Prostate gland (tissue), 2 donors: Measurements from ENCODE around the gene PHOX2A. TPM values are rescaled to one million over a fixed set of nuclear protein-coding genes. Genes with fewer than 3 reads are reported as not detected.
"Not testable (repeated sequence)": the region's sequence is repeated elsewhere in the genome, so short reads cannot be mapped to it uniquely, and the experiment has no call there.

Experiments
- DNase-seq: peaks from one replicate; pipeline ENCODE4 v3.0.0-alpha.2; 2019; ENCODE audit warnings: low spot score
- H3K27ac ChIP-seq, 2 donors: fragments of 200-600 bp; sonication (generic); 2 replicates each; pipeline ENCODE4 v1.5.1; 2017 to 2019
- H3K27me3 ChIP-seq: fragments of 200-600 bp; sonication (generic); replicated peaks from 2 replicates; pipeline ENCODE4 v1.5.1; 2019; ENCODE audit not compliant: insufficient read depth
- H3K36me3 ChIP-seq, 2 donors: fragments of 200-600 bp; sonication (generic); 1 replicate in 1 of 2; 2 replicates in 1 of 2; pipeline versions ENCODE4 v1.5.1 to v1.8.1; 2017 to 2019
- H3K4me1 ChIP-seq: fragments of 200-600 bp; sonication (generic); replicated peaks from 2 replicates; pipeline ENCODE4 v1.5.1; 2019
- H3K4me3 ChIP-seq, 2 donors: fragments of 200-600 bp; sonication (generic); 2 replicates each; pipeline ENCODE4 v1.5.1; 2017 to 2019
- H3K9me3 ChIP-seq: fragments of 200-600 bp; sonication (generic); 2 replicates; pipeline ENCODE4 v1.5.1; 2017
- POLR2A ChIP-seq: fragments of 450-650 bp; IDR thresholded peaks from one replicate; pipeline ENCODE4 v1.6.1; 2016; ENCODE audit warnings: antibody characterized with exemption, mild to moderate bottlenecking
- POLR2AphosphoS5 ChIP-seq: sonication (generic); formaldehyde crosslinking; IDR thresholded peaks from one replicate; pipeline ENCODE4 v1.6.1; 2017; ENCODE audit warnings: antibody characterized with exemption
- WGBS: methylation state at CpG from one replicate; pipeline ENCODE4 v1.1.5; 2018; 5-methylcytosine and 5-hydroxymethylcytosine counted together
- intact Hi-C: fragments of 100-400 bp; cut with DNase I; formaldehyde crosslinking; loops from one replicate; pipeline ENCODE4 v1.14.2; 2022
- total RNA-seq, 2 donors: library from RNA; depleted of rRNA; stranded (reverse); fragments of >200 nt; gene quantifications; one replicate each; pipeline ENCODE4 v1.1.0, GENCODE V29; 2016
- TF ChIP-seq, protein P1 (sequence below), 4 experiments: fragments of 200-600 bp in 2 of 4; fragments of 450-650 bp in 2 of 4; sonication (generic) in 2 of 4; IDR thresholded peaks; 1 replicate in 3 of 4; 2 replicates in 1 of 4; pipeline ENCODE4 v1.5.1; 2016 to 2019; ENCODE audit warnings: antibody characterized with exemption in 4 of 4, mild to moderate bottlenecking in 2 of 4, moderate library complexity in 2 of 4

Gene PHOX2A
- total RNA-seq, 2 donors from 2014 or later, result 0.40 TPM; not detected in 1

DNA sequence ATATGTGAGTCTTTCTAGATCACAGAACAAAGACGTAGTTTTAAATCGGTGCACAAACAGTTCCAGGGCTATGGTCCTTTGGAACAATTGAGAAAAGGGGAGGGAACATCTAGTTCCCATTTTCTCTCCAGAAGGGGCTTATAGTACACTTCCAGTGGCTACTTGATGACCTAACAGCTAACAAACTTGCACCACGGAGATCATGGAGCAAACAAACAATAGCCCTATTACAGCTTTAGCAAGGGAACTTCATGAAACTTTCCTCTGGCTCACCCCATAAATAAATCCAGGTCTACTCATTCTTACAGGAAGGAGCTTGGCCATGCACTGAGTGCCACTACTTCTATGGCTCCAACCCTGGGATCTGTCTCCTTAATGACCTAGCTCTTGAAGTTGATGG, 35.7 kb downstream of the PHOX2A start:
- Histone ChIP-seq H3K9me3 (no peaks in the 10 kb centered on the region), H3K27me3 (no peaks in the 10 kb centered on the region), H3K27ac (no peak overlapping the region), H3K36me3 (no peaks in the 10 kb centered on the region), H3K4me3 (no peak overlapping the region), H3K4me1 (no peaks in the 10 kb centered on the region)
- WGBS, result 51% methylated on average over 3 of the region's 3 CpGs
- no peak for TF ChIP-seq POLR2A
- TF ChIP-seq POLR2AphosphoS5, result peak; percentile 33
- intact Hi-C loops, result no loop called here
- no peak for DNase-seq

- WGBS, result 86% methylated on average over 2 of the region's 2 CpGs
- H3K27me3 ChIP-seq, intact Hi-C loops, H3K4me1 ChIP-seq, DNase-seq, H3K9me3 ChIP-seq, H3K4me3 ChIP-seq, H3K36me3 ChIP-seq, H3K27ac ChIP-seq: not testable (repeated sequence)
Observed at GRCh38 chr11:72206794-72207193, 37.2 kb downstream of the PHOX2A start.

DNA sequence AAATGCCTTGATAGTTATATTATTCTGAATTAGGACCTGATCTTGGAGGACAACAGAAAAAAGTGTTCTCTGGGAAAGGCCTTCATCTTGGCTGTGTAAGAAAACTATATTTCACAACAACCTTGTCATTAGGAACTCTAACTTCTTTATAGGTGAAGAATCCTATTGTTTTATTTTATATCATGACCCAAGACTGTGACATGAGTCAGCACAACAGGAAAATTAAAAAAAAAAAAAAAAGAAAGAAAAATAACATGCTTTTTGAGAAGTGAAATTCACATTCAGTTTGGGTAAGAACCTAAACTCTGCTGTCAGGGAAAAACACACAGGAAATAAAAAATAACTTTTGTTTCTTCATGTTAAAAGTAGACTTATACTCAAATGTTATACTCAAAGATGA, 39.1 kb downstream of the PHOX2A start:
- no peak overlapping the region for H3K27ac ChIP-seq
- H3K9me3 ChIP-seq, result no peaks in the 10 kb centered on the region
- no peak overlapping the region for H3K4me3 ChIP-seq
- no peak for TF ChIP-seq POLR2AphosphoS5
- TF ChIP-seq POLR2A, result no peak
- no peaks in the 10 kb centered on the region for H3K27me3 ChIP-seq
- H3K36me3 ChIP-seq, result no peaks in the 10 kb centered on the region
- intact Hi-C loops, result no loop called here
- DNase-seq, result no peak
- H3K4me1 ChIP-seq, result no peaks in the 10 kb centered on the region

DNA sequence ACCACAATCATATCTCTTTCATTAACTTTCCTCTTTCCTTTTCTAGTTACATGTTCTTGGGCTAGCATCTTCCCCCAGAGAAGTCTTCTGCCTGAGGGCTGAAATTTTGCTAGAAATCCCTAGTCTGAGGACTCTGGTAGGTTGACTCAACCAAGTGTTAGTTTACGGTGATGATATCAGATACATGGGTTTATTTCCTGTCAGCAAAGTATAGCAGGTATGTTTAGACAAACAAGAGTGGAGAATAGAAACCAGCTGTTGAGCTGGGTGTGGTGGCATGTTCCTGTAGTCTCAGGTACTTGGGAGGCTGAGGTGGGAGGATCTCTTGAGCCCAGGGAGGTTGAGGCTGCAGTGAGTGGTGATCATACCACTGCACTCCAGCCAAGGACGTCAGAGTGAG, 40.8 kb downstream of the PHOX2A start:
- intact Hi-C loops, result no loop called here
- no peak overlapping the region for H3K4me3 ChIP-seq
- H3K4me1 ChIP-seq, result no peaks in the 10 kb centered on the region
- no peak for DNase-seq
- no peak overlapping the region for H3K27ac ChIP-seq
- no peaks in the 10 kb centered on the region for H3K9me3 ChIP-seq
- no peak for TF ChIP-seq POLR2AphosphoS5
- no peaks in the 10 kb centered on the region for H3K36me3 ChIP-seq
- no peaks in the 10 kb centered on the region for H3K27me3 ChIP-seq
- WGBS, result 58% methylated on average over 2 of the region's 2 CpGs

GRCh38 chr11:72202571-72202970, 41.4 kb downstream of the PHOX2A start:
- Histone ChIP-seq H3K27me3 (no peaks in the 10 kb centered on the region), H3K27ac (no peak overlapping the region), H3K4me3 (no peak overlapping the region), H3K4me1 (no peaks in the 10 kb centered on the region), H3K36me3 (no peaks in the 10 kb centered on the region), H3K9me3 (no peaks in the 10 kb centered on the region)
- TF ChIP-seq POLR2A (no peak), POLR2AphosphoS5 (no peak)
- TF ChIP-seq, protein P1, sequence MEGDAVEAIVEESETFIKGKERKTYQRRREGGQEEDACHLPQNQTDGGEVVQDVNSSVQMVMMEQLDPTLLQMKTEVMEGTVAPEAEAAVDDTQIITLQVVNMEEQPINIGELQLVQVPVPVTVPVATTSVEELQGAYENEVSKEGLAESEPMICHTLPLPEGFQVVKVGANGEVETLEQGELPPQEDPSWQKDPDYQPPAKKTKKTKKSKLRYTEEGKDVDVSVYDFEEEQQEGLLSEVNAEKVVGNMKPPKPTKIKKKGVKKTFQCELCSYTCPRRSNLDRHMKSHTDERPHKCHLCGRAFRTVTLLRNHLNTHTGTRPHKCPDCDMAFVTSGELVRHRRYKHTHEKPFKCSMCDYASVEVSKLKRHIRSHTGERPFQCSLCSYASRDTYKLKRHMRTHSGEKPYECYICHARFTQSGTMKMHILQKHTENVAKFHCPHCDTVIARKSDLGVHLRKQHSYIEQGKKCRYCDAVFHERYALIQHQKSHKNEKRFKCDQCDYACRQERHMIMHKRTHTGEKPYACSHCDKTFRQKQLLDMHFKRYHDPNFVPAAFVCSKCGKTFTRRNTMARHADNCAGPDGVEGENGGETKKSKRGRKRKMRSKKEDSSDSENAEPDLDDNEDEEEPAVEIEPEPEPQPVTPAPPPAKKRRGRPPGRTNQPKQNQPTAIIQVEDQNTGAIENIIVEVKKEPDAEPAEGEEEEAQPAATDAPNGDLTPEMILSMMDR (IDR thresholded peaks at IDR 0.05), result no peak
- no peak for DNase-seq
- WGBS, result 94% methylated on average over 6 of the region's 6 CpGs
- intact Hi-C loops, result no loop called here

DNA sequence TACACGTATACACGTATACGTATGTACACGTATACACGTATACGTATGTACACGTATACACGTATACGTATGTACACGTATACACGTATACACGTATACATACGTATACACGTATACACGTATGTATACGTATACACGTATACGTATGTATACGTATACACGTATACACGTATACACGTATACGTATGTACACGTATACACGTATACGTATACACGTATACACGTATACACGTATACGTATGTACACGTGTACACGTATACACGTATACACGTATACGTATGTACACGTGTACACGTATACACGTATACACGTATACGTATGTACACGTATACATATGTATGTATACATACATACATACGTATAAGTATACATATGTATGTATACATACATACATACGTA, 42.5 kb downstream of the PHOX2A start:
- H3K9me3 ChIP-seq, DNase-seq, H3K36me3 ChIP-seq, intact Hi-C loops, H3K27me3 ChIP-seq, H3K27ac ChIP-seq, H3K4me1 ChIP-seq, H3K4me3 ChIP-seq: not testable (repeated sequence)
- 92% methylated on average over 43 of the region's 43 CpGs for WGBS

DNA sequence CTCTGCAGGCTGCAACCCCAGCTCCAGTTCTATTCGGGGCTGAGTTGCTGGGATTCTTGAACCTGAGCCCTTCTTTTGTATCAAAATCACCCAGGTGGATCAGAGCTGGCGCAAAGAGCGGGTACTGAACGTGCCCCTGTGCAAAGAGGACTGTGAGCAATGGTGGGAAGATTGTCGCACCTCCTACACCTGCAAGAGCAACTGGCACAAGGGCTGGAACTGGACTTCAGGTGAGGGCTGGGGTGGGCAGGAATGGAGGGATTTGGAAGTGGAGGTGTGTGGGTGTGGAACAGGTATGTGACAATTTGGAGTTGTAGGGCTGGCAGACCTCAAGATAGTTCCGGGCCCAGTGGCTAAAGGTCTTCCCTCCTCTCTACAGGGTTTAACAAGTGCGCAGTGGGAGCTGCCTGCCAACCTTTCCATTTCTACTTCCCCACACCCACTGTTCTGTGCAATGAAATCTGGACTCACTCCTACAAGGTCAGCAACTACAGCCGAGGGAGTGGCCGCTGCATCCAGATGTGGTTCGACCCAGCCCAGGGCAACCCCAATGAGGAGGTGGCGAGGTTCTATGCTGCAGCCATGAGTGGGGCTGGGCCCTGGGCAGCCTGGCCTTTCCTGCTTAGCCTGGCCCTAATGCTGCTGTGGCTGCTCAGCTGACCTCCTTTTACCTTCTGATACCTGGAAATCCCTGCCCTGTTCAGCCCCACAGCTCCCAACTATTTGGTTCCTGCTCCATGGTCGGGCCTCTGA, 48.3 kb downstream of the PHOX2A start:
- Histone ChIP-seq H3K36me3 (no peaks in the 10 kb centered on the region), H3K9me3 (no peaks in the 10 kb centered on the region), H3K27me3 (no peaks in the 10 kb centered on the region), H3K4me1 (no peaks in the 10 kb centered on the region), H3K4me3 (no peak overlapping the region), H3K27ac (no peak overlapping the region)
- intact Hi-C loops, result no loop called here
- no peak for DNase-seq
- WGBS, result 80% methylated on average over 12 of the region's 12 CpGs
- TF ChIP-seq POLR2AphosphoS5, result no peak
- TF ChIP-seq POLR2A, result no peak
- TF ChIP-seq, protein P1 (IDR thresholded peaks at IDR 0.05), result no peak
